D721Med (cell line): Measurements from ENCODE around the gene MAST2.

Source experiments
- DNase-seq: peaks from one replicate; pipeline ENCODE4 v3.0.0; 2011; ENCODE audit warnings: low spot score; ENCODE audit not compliant: insufficient read length
- FAIRE-seq: peaks from 2 replicates; lab custom pipeline; 2011; peaks lifted over from hg19 to GRCh38; lab: Jason Lieb, UNC
- CTCF ChIP-seq: IDR thresholded peaks from 2 replicates; pipeline ENCODE4 v1.5.1; 2012; ENCODE audit warnings: mild to moderate bottlenecking, control low read depth; ENCODE audit not compliant: insufficient read depth; ENCODE audit errors: missing control alignments

The MAST2 gene

DNA sequence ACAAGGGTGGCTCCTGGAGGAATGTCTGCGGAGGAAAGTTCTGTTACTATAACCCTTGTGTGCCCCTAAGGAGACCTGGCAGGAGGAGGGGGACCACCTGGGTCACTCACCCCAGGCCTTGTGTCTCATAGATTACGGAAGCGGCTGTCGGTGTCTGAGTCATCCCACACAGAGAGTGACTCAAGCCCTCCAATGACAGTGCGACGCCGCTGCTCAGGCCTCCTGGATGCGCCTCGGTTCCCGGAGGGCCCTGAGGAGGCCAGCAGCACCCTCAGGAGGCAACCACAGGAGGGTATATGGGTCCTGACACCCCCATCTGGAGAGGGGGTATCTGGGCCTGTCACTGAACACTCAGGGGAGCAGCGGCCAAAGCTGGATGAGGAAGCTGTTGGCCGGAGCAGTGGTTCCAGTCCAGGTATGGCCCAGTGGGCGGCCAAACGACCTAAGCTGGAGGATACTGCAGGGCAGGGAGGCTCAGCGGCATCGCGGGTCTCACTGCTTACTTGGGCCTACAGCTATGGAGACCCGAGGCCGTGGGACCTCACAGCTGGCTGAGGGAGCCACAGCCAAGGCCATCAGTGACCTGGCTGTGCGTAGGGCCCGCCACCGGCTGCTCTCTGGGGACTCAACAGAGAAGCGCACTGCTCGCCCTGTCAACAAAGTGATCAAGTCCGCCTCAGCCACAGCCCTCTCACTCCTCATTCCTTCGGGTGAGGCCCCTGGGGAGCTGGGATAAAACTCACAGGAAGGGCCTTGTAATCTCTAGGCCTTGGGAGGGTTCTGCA lies 227.7 kb downstream of the MAST2 start:
- DNase-seq (peak; percentile 49), FAIRE-seq (no peak)
- TF ChIP-seq CTCF: no peak

- no peak for TF ChIP-seq CTCF
- DNase-seq: no peak
- no peak for FAIRE-seq
Measured at GRCh38 chr1:46034601-46035516, 231.4 kb downstream of the MAST2 start.

- peak; percentile 98 for TF ChIP-seq CTCF
- DNase-seq: peak; percentile 72
- FAIRE-seq: no peak
Measured at GRCh38 chr1:46036894-46037839, 233.8 kb downstream of the MAST2 start.

DNA sequence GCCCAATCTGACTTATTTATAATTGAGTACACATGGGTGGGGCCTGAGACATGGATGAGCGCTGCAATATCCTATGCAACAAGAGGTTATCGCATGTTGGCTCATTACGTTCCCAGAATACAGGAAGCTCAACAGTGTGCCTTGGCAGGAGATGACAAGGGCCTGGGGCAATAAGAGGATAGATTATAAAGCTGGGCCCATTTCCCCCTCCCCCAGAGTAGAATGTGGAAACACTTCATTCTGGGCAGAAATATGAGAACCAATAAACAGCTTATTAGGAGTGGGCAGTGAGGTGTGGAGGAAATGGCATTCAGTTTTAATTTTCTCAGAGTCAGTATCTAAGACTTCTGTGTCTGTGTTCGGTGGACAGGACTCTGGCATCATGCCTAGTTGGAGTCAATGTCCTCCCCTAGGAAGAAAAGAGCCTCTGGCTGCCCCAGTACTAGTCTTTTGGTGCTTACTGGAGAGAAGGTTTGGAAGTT lies 236.2 kb downstream of the MAST2 start:
- FAIRE-seq: no peak
- no peak for DNase-seq
- TF ChIP-seq CTCF: no peak

- DNase-seq (no peak), FAIRE-seq (no peak)
Measured at GRCh38 chr1:46041551-46041950, 238.1 kb downstream of the MAST2 start.

GRCh38 chr1:46041974-46042373 lies 238.6 kb downstream of the MAST2 start:
- no peak for DNase-seq
- TF ChIP-seq CTCF: no peak
- no peak for FAIRE-seq

More at GRCh38 chr1:46041551-46041950, 238.1 kb downstream of the MAST2 start:
- no peak for TF ChIP-seq CTCF
